ENCODE data around the gene PMVK. TPM values are rescaled to one million over a fixed set of nuclear protein-coding genes. Genes with fewer than 3 reads are reported as not detected.

Gene PMVK
- total RNA-seq, 1 experiment from 2014 or later: 32.3 TPM

GRCh38 chr1:154902938-154903566 is 33.5 kb downstream of the PMVK start:
- DNase-seq (no peak), ATAC-seq (no peak)
- Histone ChIP-seq H3K36me3 (ENCODE audit: low read depth, low read length) (no peaks in the 10 kb centered on the region), H3K4me1 (ENCODE audit: insufficient read depth, low read length) (no peaks in the 10 kb centered on the region), H3K4me2 (ENCODE audit: low read length) (no peak overlapping the region), H2AFZ (ENCODE audit: low read length) (no peak overlapping the region), H3K27me3 (ENCODE audit: low read length) (no peaks in the 10 kb centered on the region), H3K27ac (ENCODE audit: low read length) (no peak overlapping the region), H4K20me1 (ENCODE audit: low read length) (no peaks in the 10 kb centered on the region), H3F3A (ENCODE audit: low read length, unreplicated experiment) (no peaks in the 10 kb centered on the region), H3K9me3 (ENCODE audit: low read length) (no peaks in the 10 kb centered on the region), H3K9ac (ENCODE audit: low read length) (no peak overlapping the region), H3K9me2 (replicated peaks; ENCODE audit: low read length) (no peaks in the 10 kb centered on the region), H3K4me3 (ENCODE audit: low read length) (no peak overlapping the region), H3K79me2 (ENCODE audit: low read length) (no peaks in the 10 kb centered on the region)
- intact Hi-C loops (cut with micrococcal nuclease): no loop called here
- BruUV-seq (replicated peaks): no TSS peak
- ChIA-PET CTCF (no interaction called here), POLR2A (ENCODE audit: unreplicated experiment) (no interaction called here)
- no peak for TF ChIP-seq EZH2phosphoT487 (IDR thresholded peaks at IDR 0.05; ENCODE audit: borderline replicate concordance, low read length)
- TF ChIP-seq, protein P1, sequence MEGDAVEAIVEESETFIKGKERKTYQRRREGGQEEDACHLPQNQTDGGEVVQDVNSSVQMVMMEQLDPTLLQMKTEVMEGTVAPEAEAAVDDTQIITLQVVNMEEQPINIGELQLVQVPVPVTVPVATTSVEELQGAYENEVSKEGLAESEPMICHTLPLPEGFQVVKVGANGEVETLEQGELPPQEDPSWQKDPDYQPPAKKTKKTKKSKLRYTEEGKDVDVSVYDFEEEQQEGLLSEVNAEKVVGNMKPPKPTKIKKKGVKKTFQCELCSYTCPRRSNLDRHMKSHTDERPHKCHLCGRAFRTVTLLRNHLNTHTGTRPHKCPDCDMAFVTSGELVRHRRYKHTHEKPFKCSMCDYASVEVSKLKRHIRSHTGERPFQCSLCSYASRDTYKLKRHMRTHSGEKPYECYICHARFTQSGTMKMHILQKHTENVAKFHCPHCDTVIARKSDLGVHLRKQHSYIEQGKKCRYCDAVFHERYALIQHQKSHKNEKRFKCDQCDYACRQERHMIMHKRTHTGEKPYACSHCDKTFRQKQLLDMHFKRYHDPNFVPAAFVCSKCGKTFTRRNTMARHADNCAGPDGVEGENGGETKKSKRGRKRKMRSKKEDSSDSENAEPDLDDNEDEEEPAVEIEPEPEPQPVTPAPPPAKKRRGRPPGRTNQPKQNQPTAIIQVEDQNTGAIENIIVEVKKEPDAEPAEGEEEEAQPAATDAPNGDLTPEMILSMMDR (conservative IDR thresholded peaks at IDR 0.05; ENCODE audit: low read depth, low read length): no peak
- no peak for TF ChIP-seq EZH2 (IDR thresholded peaks at IDR 0.05; ENCODE audit: low read length, unreplicated experiment)

- ChIA-PET CTCF (no interaction called here), POLR2A (ENCODE audit: unreplicated experiment) (interaction anchor here (0.7 kb wide), 1 partner anchor 129 kb away, joined by 11 read pairs; no protein-coding TSS in a partner anchor)
- intact Hi-C loops (cut with micrococcal nuclease): no loop called here
- Histone ChIP-seq H3K27ac (ENCODE audit: low read length) (no peak overlapping the region), H3K9me3 (ENCODE audit: low read length) (no peaks in the 10 kb centered on the region), H3F3A (ENCODE audit: low read length, unreplicated experiment) (no peaks in the 10 kb centered on the region), H3K4me1 (ENCODE audit: insufficient read depth, low read length) (no peaks in the 10 kb centered on the region), H3K4me3 (ENCODE audit: low read length) (no peak overlapping the region), H4K20me1 (ENCODE audit: low read length) (no peaks in the 10 kb centered on the region), H3K9me2 (replicated peaks; ENCODE audit: low read length) (no peaks in the 10 kb centered on the region), H3K79me2 (ENCODE audit: low read length) (no peaks in the 10 kb centered on the region), H3K4me2 (ENCODE audit: low read length) (no peak overlapping the region), H3K9ac (ENCODE audit: low read length) (no peak overlapping the region), H2AFZ (ENCODE audit: low read length) (no peak overlapping the region), H3K27me3 (ENCODE audit: low read length) (no peaks in the 10 kb centered on the region), H3K36me3 (ENCODE audit: low read depth, low read length) (no peaks in the 10 kb centered on the region)
- no peak for TF ChIP-seq EZH2 (IDR thresholded peaks at IDR 0.05; ENCODE audit: low read length, unreplicated experiment)
- TF ChIP-seq EZH2phosphoT487 (IDR thresholded peaks at IDR 0.05; ENCODE audit: borderline replicate concordance, low read length): no peak
- TF ChIP-seq, protein P1 (conservative IDR thresholded peaks at IDR 0.05; ENCODE audit: low read depth, low read length): no peak
- no TSS peak for BruUV-seq (replicated peaks)
- DNase-seq (no peak), ATAC-seq (no peak)
Observed at GRCh38 chr1:154901591-154901990, 34.9 kb downstream of the PMVK start.

DNA sequence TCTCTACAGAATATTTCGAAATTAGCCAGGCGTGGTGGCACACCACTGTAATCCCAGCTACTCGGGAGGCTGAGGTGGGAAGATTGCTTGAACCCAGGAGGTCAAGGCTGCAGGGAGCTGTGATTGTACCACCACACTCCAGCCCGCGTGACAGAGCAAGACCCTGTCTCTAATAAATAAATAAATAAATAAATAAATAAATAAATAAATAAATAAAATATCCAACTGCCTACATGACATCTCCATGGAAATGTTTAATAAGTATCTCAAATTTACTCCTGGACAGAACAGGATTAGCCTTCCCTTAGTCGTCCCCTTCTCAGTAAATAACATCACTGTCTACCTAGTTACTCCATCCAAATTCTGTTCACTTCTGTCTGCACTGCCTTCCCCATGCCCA is 37.5 kb downstream of the PMVK start:
- CTCF ChIA-PET: no interaction called here
- H3K4me2 ChIP-seq (ENCODE audit: low read length): no peak overlapping the region
- BruUV-seq (replicated peaks): no TSS peak
- no peaks in the 10 kb centered on the region for H3K9me3 ChIP-seq (ENCODE audit: low read length)
- H3K9ac ChIP-seq (ENCODE audit: low read length): no peak overlapping the region
- H3K9me2 ChIP-seq (replicated peaks; ENCODE audit: low read length): no peaks in the 10 kb centered on the region
- no peak overlapping the region for H3K4me3 ChIP-seq (ENCODE audit: low read length)
- H3K36me3 ChIP-seq (ENCODE audit: low read depth, low read length): no peaks in the 10 kb centered on the region
- H2AFZ ChIP-seq (ENCODE audit: low read length): no peak overlapping the region
- POLR2A ChIA-PET (ENCODE audit: unreplicated experiment): no interaction called here
- H3K4me1 ChIP-seq (ENCODE audit: insufficient read depth, low read length): no peaks in the 10 kb centered on the region
- no peak for DNase-seq
- no peaks in the 10 kb centered on the region for H4K20me1 ChIP-seq (ENCODE audit: low read length)
- no peaks in the 10 kb centered on the region for H3K79me2 ChIP-seq (ENCODE audit: low read length)
- H3F3A ChIP-seq (ENCODE audit: low read length, unreplicated experiment): no peaks in the 10 kb centered on the region
- TF ChIP-seq EZH2 (IDR thresholded peaks at IDR 0.05; ENCODE audit: low read length, unreplicated experiment) (no peak), EZH2phosphoT487 (IDR thresholded peaks at IDR 0.05; ENCODE audit: borderline replicate concordance, low read length) (no peak)
- TF ChIP-seq, protein P1 (conservative IDR thresholded peaks at IDR 0.05; ENCODE audit: low read depth, low read length): no peak
- ATAC-seq: no peak
- no peak overlapping the region for H3K27ac ChIP-seq (ENCODE audit: low read length)
- no peaks in the 10 kb centered on the region for H3K27me3 ChIP-seq (ENCODE audit: low read length)
- intact Hi-C loops (cut with micrococcal nuclease): no loop called here
